H54 (cell line): ENCODE results near the gene RNH1.
"Not testable (repeated sequence)": the region's sequence is repeated elsewhere in the genome, so short reads cannot be mapped to it uniquely, and the experiment has no call there.

Source experiments
- DNase-seq: peaks from one replicate; pipeline ENCODE4 v3.0.0; 2011; ENCODE audit warnings: low spot score, mixed read lengths; ENCODE audit not compliant: insufficient read length
- FAIRE-seq: peaks from 3 replicates; lab custom pipeline; 2011; peaks lifted over from hg19 to GRCh38; lab: Jason Lieb, UNC
- POLR2A ChIP-seq: IDR thresholded peaks from 2 replicates; pipeline ENCODE4 v1.6.1; 2011; ENCODE audit warnings: low read depth, mild to moderate bottlenecking, low read length

The RNH1 gene

DNA sequence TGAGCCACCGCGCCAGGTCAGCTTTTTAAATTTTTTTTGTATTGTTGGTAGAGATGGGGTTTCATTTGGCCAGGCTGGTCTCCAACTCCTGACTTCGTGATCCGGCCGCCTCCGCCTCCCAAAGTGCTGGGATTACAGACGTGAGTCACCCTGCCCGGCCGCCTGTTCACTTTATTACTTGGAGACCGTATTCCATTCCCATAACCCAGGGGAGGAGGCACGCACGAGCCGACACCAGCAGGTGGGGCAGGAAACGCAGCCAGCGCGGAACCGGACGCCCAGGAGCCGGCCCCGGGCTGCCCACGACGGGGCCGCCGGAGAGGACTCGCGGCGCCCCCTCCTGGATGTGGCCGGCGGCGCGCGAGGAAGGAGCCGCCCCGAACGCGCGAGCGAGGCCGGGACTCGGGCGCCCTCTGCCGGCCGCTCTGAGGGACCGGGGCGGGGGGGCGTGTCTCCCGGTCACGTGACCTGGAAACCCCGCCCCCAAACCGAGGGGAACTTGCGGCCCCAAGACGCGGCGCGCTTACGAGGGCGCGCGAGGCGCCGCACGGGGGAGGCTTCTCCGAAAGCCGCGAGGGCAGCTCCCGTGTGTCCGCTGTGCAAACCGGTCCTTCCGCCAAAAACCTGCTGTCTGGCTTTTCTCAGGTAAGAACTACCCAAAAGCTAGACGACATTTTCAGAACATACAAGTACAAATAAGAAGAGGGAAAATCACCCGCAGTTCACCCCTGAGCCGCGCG lies 11.6 kb upstream of the RNH1 start:
- FAIRE-seq = no peak
- no peak for TF ChIP-seq POLR2A
- no peak for DNase-seq

DNA sequence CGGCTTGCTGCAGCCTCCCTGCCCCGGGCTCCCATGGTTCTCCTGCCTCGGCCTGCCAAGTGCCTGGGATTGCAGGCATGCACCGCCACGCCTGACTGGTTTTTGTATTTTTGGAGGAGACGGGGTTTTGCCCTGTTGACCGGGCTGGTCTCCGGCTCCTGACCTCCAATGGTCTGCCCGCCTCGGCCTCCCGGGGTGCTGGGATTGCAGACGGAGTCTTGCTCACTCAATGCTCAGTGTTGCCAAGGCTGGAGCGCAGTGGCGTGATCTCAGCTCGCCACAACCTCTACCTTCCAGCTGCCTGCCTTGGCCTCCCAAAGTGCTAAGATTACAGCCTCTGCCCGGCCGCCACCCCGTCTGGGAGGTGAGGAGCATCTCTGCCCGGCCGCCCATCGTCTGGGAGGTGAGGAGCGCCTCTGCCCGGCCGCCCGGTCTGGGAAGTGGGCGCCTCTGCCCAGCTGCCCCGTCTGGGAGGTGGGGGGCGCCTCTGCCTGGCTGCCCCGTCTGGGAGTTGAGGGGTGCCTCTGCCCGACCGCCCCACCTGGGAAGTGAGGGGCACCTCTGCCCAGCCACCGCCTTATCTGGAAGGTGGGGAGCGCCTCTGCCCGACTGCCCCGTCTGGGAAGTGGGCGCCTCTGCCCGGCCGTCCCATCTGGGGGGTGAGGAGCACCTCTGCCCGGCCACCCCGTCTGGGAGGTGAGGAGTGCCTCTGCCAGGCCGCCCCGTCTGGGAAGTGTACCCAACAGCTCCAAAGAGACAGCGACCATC lies 10.1 kb upstream of the RNH1 start:
- not testable (repeated sequence) for DNase-seq, FAIRE-seq

DNA sequence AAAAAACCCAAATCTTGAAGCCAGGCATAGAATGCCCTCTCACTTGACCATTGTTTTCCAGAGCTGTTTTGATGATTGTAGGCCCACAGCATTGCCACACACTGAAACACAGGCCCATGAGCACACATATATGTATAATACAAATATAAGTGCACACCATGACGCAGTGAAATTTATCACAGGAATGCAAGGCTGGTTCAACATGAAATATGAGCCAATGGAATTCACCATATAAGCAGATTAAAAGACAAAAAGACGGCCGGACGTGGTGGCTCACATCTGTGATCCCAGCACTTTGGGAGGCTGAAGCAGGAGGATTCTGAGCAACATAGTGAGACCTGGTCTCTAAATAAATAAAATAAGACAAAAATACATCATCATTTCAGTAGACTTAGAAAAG lies 9.4 kb upstream of the RNH1 start:
- FAIRE-seq (no peak), DNase-seq (no peak)
- no peak for TF ChIP-seq POLR2A

DNA sequence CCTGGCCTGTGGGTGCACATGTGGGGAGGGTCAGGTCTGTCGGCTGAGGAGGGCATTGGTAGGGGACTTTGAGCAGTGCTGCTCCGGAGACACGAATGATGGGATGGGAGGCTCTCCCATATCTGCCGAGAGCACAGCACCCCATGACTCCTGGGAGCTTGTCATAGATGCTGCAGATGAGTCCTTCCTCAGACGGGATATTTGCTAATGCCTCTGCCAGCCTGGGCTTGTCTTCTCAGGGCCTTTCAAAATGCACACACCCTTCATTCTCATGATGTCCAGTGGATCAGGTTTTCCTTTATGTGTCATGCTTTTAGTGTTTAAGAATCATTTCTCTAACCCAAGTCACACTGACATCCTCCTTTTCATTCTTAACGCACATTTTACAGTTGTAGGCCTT lies 8.1 kb upstream of the RNH1 start:
- no peak for DNase-seq
- no peak for TF ChIP-seq POLR2A
- FAIRE-seq = no peak

DNA sequence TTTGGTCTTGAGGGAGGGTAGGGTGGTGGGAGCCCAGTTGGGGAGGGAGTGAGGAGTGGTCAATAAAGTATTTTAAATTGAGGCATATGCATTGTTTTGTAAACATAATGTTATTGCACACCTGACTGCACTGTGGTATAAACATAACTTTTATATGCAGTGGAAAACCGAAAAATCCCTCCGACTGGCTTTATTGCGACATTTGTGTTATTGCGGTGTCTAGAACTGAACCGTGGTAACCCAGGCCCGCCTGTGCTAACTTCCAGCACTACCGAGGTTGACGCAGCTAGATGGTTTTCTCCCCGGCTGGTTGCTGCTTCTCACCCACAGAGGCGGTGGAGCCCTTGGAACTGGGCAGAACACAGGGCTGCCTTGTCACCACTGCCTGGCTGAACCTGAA lies 7.6 kb upstream of the RNH1 start:
- no peak for TF ChIP-seq POLR2A
- no peak for DNase-seq
- FAIRE-seq = no peak

DNA sequence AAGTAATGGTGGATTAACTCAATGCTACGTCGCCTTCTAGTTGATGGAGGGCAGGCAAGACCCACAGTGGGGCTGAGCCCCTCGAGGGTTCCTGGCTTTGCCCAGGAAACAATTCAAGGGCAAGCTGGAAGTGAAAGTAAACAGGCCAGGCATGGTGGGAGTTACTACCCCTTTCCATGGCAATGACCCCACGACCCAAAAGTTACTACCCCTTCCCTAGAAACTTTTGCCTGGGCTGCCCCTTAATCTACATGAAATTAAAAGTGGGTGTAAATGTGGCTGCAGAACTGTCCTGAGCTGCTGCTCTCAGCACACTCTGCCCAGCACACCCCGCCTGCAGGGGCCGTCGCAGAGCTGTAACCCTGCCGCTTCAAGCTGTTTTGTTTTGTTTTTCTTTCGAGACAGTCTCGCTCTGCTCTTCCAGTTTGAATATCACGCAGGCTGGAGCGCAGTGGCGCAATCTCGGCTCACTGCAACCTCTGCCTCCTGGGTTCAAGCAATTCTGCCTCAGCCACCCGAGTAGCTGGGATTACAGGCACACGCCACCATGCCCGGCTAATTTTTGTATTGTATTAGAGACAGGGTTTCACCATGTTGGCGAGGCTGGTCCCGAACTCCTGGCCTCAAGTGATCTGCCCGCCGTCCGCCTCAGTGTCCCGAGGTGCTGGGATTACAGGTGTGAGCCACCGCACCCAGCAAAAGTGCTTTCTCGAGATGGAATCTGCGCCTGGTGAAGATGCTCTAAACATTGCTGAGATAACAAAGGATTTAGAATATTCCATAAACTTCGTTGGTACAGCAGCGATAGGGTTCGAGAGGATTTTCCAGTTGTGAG lies 5.9 kb upstream of the RNH1 start:
- DNase-seq (no peak), FAIRE-seq (no peak)
- no peak for TF ChIP-seq POLR2A

DNA sequence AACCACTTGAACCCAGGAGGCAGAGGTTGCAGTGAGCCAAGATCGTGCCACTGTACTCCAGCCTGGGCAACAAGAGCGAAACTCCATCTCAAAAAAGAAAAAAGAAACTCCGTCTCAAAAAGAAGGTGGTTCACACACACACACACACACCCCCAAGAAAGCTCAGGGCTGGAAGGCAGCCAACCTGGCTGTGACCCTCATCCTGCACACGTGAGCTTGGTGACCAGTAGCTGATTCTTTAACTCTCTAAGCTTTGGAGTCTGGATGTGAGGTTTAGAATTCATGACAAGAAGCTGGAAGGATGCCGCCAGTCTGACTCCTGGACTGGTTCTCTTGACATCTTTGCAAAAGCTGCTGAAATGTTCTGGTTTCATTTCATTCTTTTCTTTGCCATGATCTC lies 1.9 kb upstream of the RNH1 start:
- DNase-seq (no peak), FAIRE-seq (no peak)

DNA sequence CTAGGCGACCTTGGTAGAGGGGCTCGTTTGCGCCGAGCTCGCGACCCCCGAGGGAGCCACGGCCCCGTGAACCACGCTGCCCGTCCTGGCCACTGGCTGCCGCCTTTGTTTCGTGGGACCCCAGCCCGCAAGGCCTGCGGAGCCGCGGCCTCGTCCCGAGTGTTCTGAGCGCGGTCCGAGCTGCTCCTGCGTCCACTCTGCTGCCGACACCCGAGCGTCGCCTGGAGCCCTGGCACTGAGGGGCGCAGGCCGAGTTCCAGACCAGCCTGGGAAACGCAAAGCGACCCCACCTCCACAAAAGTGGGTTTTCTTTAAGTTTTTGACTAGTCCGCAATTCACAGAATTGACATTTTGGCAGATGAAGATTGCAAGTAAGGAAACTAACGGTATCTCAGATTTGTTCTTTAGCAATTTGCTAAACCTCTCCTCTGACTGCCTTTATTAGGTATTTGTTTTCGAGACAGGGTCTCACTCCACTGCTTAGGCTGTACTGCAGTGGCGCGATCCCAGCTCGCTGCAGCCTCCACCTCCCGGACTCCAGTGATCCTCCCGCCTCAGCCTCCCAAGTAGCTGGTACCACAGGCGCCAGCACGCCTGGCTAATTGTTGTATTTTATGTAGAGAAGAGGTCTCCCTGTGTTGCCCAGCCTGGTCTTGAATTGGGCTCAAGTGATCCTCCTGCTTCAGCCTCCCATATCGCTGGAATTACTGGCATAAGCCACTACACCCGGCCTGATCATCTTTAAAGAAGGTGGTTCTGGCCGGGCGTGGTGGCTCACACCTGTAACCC lies 879 bp upstream of the RNH1 start:
- DNase-seq (no peak), FAIRE-seq (no peak)

More for the DNA sequence above, 1.9 kb upstream of the RNH1 start:
- no peak for TF ChIP-seq POLR2A

DNA sequence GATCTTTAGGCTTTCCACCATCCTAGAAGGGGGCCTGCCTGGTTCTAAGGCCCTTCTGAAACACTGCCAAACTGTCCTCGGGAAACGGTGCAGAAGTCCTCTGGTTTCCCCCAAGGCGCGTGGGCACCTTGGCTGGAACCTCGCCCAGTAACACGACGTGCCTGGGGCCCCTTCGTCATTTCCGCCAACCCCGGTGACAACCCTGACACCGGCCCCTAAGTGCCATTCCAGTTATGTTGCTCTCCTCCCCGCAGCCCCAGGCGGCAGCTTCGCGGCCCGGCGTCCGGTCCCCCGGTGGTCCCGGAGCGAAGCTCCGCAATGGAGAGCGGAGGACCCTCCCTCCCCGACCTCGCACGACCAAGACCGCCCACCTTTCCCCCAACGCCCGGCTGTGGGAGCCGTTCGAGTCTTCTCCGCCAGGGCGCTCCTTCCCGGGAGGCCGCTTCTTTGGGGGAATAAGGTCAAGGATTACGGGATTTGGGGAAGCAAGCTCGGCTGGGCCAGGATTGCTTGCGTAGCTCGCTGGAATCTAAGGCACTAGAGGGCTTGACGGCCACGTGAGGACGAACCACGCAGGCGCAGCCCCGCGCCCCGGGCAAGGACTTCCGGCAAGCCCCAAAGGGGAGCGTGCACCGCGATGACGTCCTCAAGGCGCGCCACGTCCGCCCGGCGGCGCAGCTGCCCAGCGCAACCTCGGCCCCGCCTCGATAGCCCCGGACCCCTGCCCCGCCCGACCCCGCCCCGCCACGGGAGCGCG lies 626 bp downstream of the RNH1 start:
- DNase-seq (peak; percentile 99), FAIRE-seq (no peak)
- peak; percentile 48 for TF ChIP-seq POLR2A

More for the DNA sequence above, 879 bp upstream of the RNH1 start:
- no peak for TF ChIP-seq POLR2A

DNA sequence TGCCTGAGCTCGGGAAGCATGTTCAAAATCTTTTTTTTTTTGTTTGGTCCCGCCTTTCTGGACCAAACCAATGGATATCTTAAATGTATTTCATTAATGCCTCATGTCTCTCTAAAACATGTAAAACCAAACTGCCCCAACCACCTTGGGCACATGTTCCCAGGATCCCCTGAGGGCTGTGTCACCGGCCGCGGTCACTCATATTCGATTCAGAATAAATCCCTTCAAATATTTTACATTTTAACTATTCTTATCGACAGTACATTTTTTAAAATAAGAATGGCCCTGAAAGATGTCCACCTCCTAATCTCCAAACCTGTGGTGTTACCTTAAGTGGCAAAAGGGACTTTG lies 2.1 kb downstream of the RNH1 start:
- no peak for TF ChIP-seq POLR2A
- FAIRE-seq = no peak
- DNase-seq = no peak

DNA sequence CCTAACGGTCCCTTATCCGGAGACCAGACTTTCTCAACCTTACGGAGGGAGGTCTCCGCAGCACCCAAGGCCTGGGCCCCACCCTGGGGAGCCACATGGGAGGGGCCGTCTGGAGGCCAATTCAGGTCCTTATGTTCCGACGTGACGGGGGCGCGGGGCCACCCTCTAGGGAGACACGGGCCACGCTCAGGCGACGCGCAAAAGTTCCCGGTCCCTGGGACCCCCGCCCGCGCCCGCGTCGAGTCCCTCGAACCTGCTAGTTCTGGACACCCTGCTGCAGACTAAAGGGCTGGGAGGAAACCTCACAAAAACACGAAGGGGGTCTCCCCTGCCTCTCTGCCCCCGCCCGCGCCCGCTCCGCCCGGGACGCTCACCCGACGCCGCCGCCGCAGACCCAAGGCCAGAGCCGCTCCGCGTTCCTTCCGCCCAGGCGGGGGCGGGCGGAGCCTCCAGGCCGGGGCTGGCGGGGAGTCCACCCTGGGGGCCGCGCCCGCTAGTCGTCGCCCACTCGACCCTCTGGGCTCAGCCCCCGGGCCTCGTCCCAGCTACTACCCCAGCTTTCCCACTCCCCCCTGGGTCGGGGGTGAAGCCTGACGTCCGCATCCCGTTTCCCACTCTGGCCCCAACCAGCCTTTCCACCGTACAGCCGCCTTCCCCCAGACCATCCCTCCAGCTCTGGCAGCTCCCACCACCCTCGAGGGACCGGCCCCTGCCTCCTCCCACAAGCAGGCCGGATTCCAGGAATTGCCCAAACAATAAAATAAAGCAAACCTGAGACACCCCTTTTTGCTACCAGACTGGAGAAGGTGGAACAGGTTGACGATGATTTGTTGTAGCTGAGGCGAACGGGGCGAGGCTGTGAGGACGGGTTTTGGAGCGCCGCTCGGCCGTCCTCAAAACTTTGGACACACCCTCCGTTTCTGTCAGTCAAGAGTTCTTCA lies 2.7 kb downstream of the RNH1 start:
- FAIRE-seq (no peak), DNase-seq (no peak)
- TF ChIP-seq POLR2A = no peak
